ENCODE results near the gene NLGN4Y. TPM values are rescaled to one million over a fixed set of nuclear protein-coding genes. Genes with fewer than 3 reads are reported as not detected.

Gene NLGN4Y
- total and polyA plus RNA-seq, 2 of the 13 experiments (the other 11 are each of a cell fraction or from before 2014, with no cell fraction given), result 6.0 to 16.5 TPM

DNA sequence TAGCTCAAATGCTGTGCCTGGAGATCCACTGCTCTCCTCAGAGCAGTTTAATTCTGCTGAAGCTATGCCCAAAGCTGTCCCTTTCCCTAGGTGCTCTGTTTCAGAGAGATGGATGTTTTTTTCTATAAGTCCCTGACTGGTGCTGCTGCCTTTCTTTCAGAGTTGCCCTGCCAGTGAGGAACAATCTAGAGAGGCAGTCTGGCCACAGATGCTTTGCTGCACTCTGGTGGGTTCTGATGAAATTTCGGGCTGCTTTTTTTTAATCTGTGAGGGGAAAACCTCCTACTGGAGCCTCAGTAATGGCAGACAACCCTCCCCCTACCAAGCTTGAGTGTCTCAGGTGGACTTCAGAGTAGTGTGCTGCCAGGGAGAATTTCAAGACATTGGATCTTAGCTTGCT lies 93.3 kb downstream of the NLGN4Y start:
- no peaks in the 10 kb centered on the region for H4K20me1 ChIP-seq (ENCODE audit: insufficient read depth, low read length)
- H3K9ac ChIP-seq (ENCODE audit: insufficient read depth, low read depth, low read length), result no peak overlapping the region
- ATAC-seq, result no peak
- H3K4me1 ChIP-seq (ENCODE audit: insufficient read depth, low read length), result no peaks in the 10 kb centered on the region
- in situ Hi-C loops (cut with HindIII; ENCODE audit: extremely low pct_ligation_motif_present, low pct_unique_long_range_greater_than_20kb), result no loop called here
- WGBS (ENCODE audit: low lambda C conversion rate), result no CpG with 5 or more reads among the region's 1 CpG
- H3K36me3 ChIP-seq (replicated peaks in 1 of 2; ENCODE audit: control insufficient read depth in 1 of 2, insufficient read depth in 2 of 2, low read length in 2 of 2), result no peaks in the 10 kb centered on the region
- no peak overlapping the region for H3K4me2 ChIP-seq (ENCODE audit: low read depth, low read length)
- TF ChIP-seq ZBED4 (CRISPR knock-in tag; IDR thresholded peaks at IDR 0.05; ENCODE audit: borderline replicate concordance), result no peak
- TF ChIP-seq SUZ12 (IDR thresholded peaks at IDR 0.05; ENCODE audit: low read depth, low read length), result no peak
- no peak for TF ChIP-seq EEA1 (CRISPR knock-in tag; IDR thresholded peaks at IDR 0.05; ENCODE audit: borderline replicate concordance)
- TF ChIP-seq E2F5 (CRISPR knock-in tag; conservative IDR thresholded peaks at IDR 0.05), result no peak
- no peak for TF ChIP-seq ZNF124 (CRISPR knock-in tag; IDR thresholded peaks at IDR 0.05)
- TF ChIP-seq TCF7L2 (IDR thresholded peaks at IDR 0.05; ENCODE audit: low read depth, low read length), result no peak
- TF ChIP-seq ZNF580 (CRISPR knock-in tag; IDR thresholded peaks at IDR 0.05; ENCODE audit: borderline replicate concordance, low read depth), result no peak
- no peak for TF ChIP-seq DPF2 (CRISPR knock-in tag; IDR thresholded peaks at IDR 0.05; ENCODE audit: borderline replicate concordance, low read depth)
- no peak for TF ChIP-seq BCL6 (CRISPR knock-in tag; IDR thresholded peaks at IDR 0.05)
- TF ChIP-seq ZNF709 (CRISPR knock-in tag; IDR thresholded peaks at IDR 0.05), result no peak
- no peak for TF ChIP-seq ZC3H4 (CRISPR knock-in tag; IDR thresholded peaks at IDR 0.05; ENCODE audit: borderline replicate concordance)
- no peaks in the 10 kb centered on the region for H3K79me2 ChIP-seq (ENCODE audit: insufficient read depth, low read length)
- FAIRE-seq, result no peak
- no peak for DNase-seq (ENCODE audit: low spot score)
- H3K9me3 ChIP-seq (ENCODE audit: low read length), result no peaks in the 10 kb centered on the region
- no TSS peak for BruUV-seq (replicated peaks)
- no peak overlapping the region for H3K4me3 ChIP-seq (replicated peaks in 1 of 3; ENCODE audit: insufficient read depth in 1 of 3, low read depth in 2 of 3, low read length in 3 of 3)
- CTCF ChIA-PET (ENCODE audit: low intra/inter-chr PET ratio, low total read pairs), result no interaction called here
- POLR2A ChIA-PET, result interaction anchor here (0.7 kb wide), 1 partner anchor 20 kb away, joined by 3 read pairs; no protein-coding TSS in a partner anchor
- H2AFZ ChIP-seq (ENCODE audit: low read length), result no peak overlapping the region
- no peak overlapping the region for H3K27ac ChIP-seq (ENCODE audit: extremely low read length, insufficient read depth, low read length)
- no peaks in the 10 kb centered on the region for H3K27me3 ChIP-seq (ENCODE audit: control insufficient read depth in 1 of 2, insufficient read depth in 2 of 2, low read length in 2 of 2)
- intact Hi-C loops (cut with micrococcal nuclease; ENCODE audit: unreplicated experiment), result loop anchor here (5.0 kb wide), 1 partner anchor 850 kb away; no protein-coding TSS in a partner anchor

Data from HepG2 (cell line).